22Rv1 (cell line): ENCODE measurements around the gene NPHP4.

Experiments
- ZFX ChIP-seq: fragments of 450-650 bp; IDR thresholded peaks from 2 replicates; pipeline ENCODE4 v1.6.1; 2017; ENCODE audit warnings: antibody characterized with exemption, borderline replicate concordance
- TF ChIP-seq, protein P1 (sequence below): fragments of 450-650 bp; IDR thresholded peaks from 2 replicates; pipeline ENCODE4 v1.5.1; 2017; ENCODE audit warnings: mild to moderate bottlenecking

DNA sequence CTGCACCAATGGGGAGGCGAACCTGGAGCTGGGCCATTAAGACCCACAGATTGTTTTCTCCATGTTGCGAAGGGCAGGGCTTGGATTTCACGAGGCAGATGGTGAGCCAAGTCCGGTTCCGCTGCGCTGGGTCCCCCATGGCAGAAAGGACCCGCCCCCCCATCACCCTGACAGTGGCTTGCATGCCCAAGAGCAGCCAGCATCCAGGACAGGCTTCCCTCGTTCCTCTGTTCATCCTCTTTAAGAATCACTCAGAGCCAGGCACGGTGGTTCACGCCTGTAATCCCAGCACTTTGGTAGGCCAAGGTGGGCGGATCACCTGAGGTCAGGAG is 15.8 kb upstream of the NPHP4 start:
- no peak for TF ChIP-seq ZFX
- TF ChIP-seq, protein P1, sequence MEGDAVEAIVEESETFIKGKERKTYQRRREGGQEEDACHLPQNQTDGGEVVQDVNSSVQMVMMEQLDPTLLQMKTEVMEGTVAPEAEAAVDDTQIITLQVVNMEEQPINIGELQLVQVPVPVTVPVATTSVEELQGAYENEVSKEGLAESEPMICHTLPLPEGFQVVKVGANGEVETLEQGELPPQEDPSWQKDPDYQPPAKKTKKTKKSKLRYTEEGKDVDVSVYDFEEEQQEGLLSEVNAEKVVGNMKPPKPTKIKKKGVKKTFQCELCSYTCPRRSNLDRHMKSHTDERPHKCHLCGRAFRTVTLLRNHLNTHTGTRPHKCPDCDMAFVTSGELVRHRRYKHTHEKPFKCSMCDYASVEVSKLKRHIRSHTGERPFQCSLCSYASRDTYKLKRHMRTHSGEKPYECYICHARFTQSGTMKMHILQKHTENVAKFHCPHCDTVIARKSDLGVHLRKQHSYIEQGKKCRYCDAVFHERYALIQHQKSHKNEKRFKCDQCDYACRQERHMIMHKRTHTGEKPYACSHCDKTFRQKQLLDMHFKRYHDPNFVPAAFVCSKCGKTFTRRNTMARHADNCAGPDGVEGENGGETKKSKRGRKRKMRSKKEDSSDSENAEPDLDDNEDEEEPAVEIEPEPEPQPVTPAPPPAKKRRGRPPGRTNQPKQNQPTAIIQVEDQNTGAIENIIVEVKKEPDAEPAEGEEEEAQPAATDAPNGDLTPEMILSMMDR: no peak
